Measurements from ENCODE around the gene ORC6.

DNA sequence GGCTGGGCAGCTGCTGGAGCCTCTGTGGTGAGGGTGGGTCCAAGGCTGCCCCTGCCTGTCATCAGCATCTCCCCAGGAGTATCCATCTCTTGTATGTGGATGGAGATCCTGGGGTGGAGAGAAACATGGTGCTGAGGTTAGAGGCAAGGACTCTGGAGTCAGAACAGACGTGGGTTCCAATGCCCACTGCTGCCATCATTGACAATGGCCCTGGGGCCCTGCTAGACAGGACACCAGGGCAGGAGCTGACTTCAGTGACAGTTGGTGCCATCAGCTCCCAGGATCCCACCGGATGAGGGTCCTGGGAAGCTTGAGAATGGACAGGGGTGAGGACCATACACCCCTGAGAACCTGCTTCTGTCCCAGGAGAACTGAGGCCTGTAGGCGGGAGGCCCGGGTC lies 43.1 kb downstream of the ORC6 start:
- TF ChIP-seq, protein P1, sequence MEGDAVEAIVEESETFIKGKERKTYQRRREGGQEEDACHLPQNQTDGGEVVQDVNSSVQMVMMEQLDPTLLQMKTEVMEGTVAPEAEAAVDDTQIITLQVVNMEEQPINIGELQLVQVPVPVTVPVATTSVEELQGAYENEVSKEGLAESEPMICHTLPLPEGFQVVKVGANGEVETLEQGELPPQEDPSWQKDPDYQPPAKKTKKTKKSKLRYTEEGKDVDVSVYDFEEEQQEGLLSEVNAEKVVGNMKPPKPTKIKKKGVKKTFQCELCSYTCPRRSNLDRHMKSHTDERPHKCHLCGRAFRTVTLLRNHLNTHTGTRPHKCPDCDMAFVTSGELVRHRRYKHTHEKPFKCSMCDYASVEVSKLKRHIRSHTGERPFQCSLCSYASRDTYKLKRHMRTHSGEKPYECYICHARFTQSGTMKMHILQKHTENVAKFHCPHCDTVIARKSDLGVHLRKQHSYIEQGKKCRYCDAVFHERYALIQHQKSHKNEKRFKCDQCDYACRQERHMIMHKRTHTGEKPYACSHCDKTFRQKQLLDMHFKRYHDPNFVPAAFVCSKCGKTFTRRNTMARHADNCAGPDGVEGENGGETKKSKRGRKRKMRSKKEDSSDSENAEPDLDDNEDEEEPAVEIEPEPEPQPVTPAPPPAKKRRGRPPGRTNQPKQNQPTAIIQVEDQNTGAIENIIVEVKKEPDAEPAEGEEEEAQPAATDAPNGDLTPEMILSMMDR (IDR thresholded peaks at IDR 0.05), result no peak
- no peak for TF ChIP-seq EZH2 (IDR thresholded peaks at IDR 0.05; ENCODE audit: borderline replicate concordance, insufficient read depth, low read depth, low read length, poor library complexity, severe bottlenecking)

All from B cell (primary cell).